HepG2 (cell line): ENCODE measurements around the gene PLEKHA8. TPM values are rescaled to one million over a fixed set of nuclear protein-coding genes. Genes with fewer than 3 reads are reported as not detected.

ENCODE experiments used
- IRX3 ChIP-seq: sonication (generic); formaldehyde crosslinking; IDR thresholded peaks from 2 replicates; pipeline ENCODE4 v1.8.1; 2023; ENCODE audit warnings: mild to moderate bottlenecking, low read depth, missing genetic modification reagents, borderline replicate concordance
- PHF21A ChIP-seq: sonication (generic); formaldehyde crosslinking; IDR thresholded peaks from 2 replicates; pipeline ENCODE4 v1.5.0; 2020; ENCODE audit warnings: mild to moderate bottlenecking, missing genetic modification reagents
- PHF8 ChIP-seq: sonication (generic); formaldehyde crosslinking; IDR thresholded peaks from 2 replicates; pipeline ENCODE4 v1.5.0; 2020; ENCODE audit warnings: missing genetic modification reagents
- PRDM10 ChIP-seq: sonication (generic); formaldehyde crosslinking; IDR thresholded peaks from 2 replicates; pipeline ENCODE4 v1.4.0; 2020; ENCODE audit warnings: low read depth, missing genetic modification reagents
- RXRA ChIP-seq: sonication (generic); formaldehyde crosslinking; IDR thresholded peaks from 2 replicates; pipeline ENCODE4 v1.5.1; 2020; ENCODE audit warnings: missing genetic modification reagents
- SOX13 ChIP-seq, 3 experiments: fragments of 450-650 bp in 1 of 3; sonication (generic) in 1 of 3; formaldehyde crosslinking in 1 of 3; IDR thresholded peaks in 2 of 3; conservative IDR thresholded peaks in 1 of 3; 2 replicates each; pipeline versions ENCODE4 v1.5.0 to v1.6.1; 2016 to 2020; ENCODE audit warnings: antibody characterized with exemption in 1 of 3, mild to moderate bottlenecking in 1 of 3, missing compliant biosample characterization in 1 of 3, missing genetic modification reagents in 1 of 3, moderate library complexity in 1 of 3
- STAG1 ChIP-seq: sonication (generic); formaldehyde crosslinking; IDR thresholded peaks from 2 replicates; pipeline ENCODE4 v1.4.0; 2020; ENCODE audit warnings: missing genetic modification reagents
- STAT5B ChIP-seq: sonication (generic); formaldehyde crosslinking; IDR thresholded peaks from 2 replicates; pipeline ENCODE4 v1.4.0; 2020; ENCODE audit warnings: missing genetic modification reagents
- TBL1XR1 ChIP-seq: fragments of 150-350 bp; IDR thresholded peaks from 2 replicates; pipeline ENCODE4 v1.6.1; 2014; ENCODE audit warnings: borderline replicate concordance, low read length; ENCODE audit not compliant: partially characterized antibody
- ZNF609 ChIP-seq: sonication (generic); formaldehyde crosslinking; IDR thresholded peaks from 2 replicates; pipeline ENCODE4 v1.4.0; 2020; ENCODE audit warnings: mild to moderate bottlenecking, missing genetic modification reagents, borderline replicate concordance
- ZNF614 ChIP-seq: IDR thresholded peaks from 2 replicates; pipeline ENCODE4 v1.6.1; 2018; ENCODE audit warnings: missing biosample characterization, missing genetic modification reagents, inconsistent platforms, borderline replicate concordance
- ZNF772 ChIP-seq: sonication (generic); formaldehyde crosslinking; IDR thresholded peaks from 2 replicates; pipeline ENCODE4 v1.5.0; 2020; ENCODE audit warnings: mild to moderate bottlenecking, missing genetic modification reagents
- ZSCAN20 ChIP-seq: sonication (generic); formaldehyde crosslinking; IDR thresholded peaks from 2 replicates; pipeline ENCODE4 v1.4.0; 2020; ENCODE audit warnings: missing genetic modification reagents, mild to moderate bottlenecking, borderline replicate concordance
- polyA plus RNA-seq, 8 experiments: library from polyadenylated mRNA; depleted of rRNA in 3 of 8; stranded (reverse) in 7 of 8; unstranded in 1 of 8; fragments of >200 nt; fragmentation: Illumina TruSeq in 4 of 8; extraction: Trizol in 4 of 8; gene quantifications; 2 replicates each; pipeline versions ENCODE4 v1.2.1 to v1.2.3, GENCODE V29; 2011 to 2016; ENCODE audit warnings: low read depth in 4 of 8, missing spikeins in 1 of 8, mixed read lengths in 1 of 8; ENCODE audit not compliant: insufficient read depth in 1 of 8
- total RNA-seq, 5 experiments: library from RNA; depleted of rRNA; stranded (reverse); fragments of >200 nt; fragmentation: Illumina TruSeq; extraction: Trizol; gene quantifications; 2 replicates each; pipeline ENCODE4 v1.2.3, GENCODE V29; 2016; ENCODE audit warnings: low read depth in 1 of 5
- TF ChIP-seq, protein P1 (sequence below): sonication (generic); formaldehyde crosslinking; IDR thresholded peaks from 2 replicates; pipeline ENCODE4 v1.4.0; 2020; ENCODE audit warnings: low read depth, mild to moderate bottlenecking, missing genetic modification reagents
- TF ChIP-seq, protein P2 (sequence below): IDR thresholded peaks from 2 replicates; pipeline ENCODE4 v1.6.1; 2016; ENCODE audit warnings: missing compliant biosample characterization, missing genetic modification reagents, borderline replicate concordance
- TF ChIP-seq, protein P3 (sequence below): sonication (generic); formaldehyde crosslinking; IDR thresholded peaks from 2 replicates; pipeline ENCODE4 v1.8.0; 2022; ENCODE audit warnings: mild to moderate bottlenecking, missing genetic modification reagents, moderate library complexity

Gene PLEKHA8
- total and polyA plus RNA-seq, 2 of the 13 experiments (the other 11 are each of a cell fraction or from before 2014, with no cell fraction given), result 12.5 to 26.4 TPM

DNA sequence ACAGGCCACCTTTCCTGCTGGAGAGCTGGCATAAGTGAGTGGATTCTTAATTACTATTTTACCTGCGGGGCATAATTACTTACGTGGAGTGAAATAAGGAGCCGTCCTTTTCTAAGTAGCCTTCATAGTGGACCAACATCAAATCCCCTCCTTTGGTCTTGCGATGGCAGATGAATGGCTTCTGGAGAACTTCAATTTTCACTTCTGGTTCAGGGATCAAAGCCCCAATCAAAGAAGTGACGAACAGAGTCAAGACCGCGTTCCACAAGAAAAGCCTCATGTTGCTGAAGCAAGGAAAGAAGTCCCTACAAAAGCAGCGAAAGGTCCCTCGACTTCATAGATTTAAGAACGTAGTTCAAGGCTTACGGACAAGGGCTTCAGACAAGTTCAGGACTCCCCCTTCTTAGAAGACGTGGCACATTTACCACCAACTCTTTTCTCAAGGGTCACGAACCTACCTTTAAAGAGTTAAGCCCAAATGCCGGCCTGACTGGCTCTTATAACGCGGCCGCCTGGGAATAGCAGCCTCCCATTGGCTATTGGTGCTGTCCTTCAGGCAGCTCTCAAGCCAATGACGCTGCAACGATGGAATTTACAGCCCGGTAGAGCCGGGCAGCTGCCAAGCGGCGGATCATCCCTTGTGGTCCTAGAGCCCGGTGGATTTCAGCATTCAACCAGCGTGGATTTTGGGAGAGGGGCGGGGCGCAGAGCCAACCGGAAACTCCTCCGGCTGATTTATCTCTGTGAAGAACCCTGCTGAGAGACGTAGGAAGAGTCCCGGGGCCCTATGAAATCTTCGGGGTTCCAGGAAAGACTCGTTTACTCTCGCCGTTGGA, 1.8 kb upstream of the PLEKHA8 start, which contains the start of gene FKBP14 (continued):
- TF ChIP-seq PRDM10 (CRISPR knock-in tag) (peak; percentile 69; the same call in 1 of the 2 replicates), ZSCAN20 (no peak), IRX3 (CRISPR knock-in tag) (0 out of 2 replicates have a peak, but pooled peaks have one; percentile 50), ZNF609 (CRISPR knock-in tag) (no peak), STAT5B (CRISPR knock-in tag) (no peak), PHF8 (CRISPR knock-in tag) (peak; percentile 50; the same call in 1 of the 2 replicates), ZNF772 (peak; percentile 61; the same call in 1 of the 2 replicates), STAG1 (CRISPR knock-in tag) (no peak), ZNF614 (CRISPR knock-in tag) (no peak; the same call in 1 of the 2 replicates), RXRA (CRISPR knock-in tag) (peak; percentile 72), SOX13 (IDR thresholded peaks at IDR 0.05) (no peak), SOX13 (CRISPR knock-in tag; conservative IDR thresholded peaks at IDR 0.05 in 1 of 2, IDR thresholded peaks at IDR 0.05 in 1 of 2) (peak in 1 of 2 experiments; percentile 48; a peak in 1 of 4 replicates), PHF21A (CRISPR knock-in tag) (peak; percentile 86), TBL1XR1 (no peak)
- TF ChIP-seq, protein P1, sequence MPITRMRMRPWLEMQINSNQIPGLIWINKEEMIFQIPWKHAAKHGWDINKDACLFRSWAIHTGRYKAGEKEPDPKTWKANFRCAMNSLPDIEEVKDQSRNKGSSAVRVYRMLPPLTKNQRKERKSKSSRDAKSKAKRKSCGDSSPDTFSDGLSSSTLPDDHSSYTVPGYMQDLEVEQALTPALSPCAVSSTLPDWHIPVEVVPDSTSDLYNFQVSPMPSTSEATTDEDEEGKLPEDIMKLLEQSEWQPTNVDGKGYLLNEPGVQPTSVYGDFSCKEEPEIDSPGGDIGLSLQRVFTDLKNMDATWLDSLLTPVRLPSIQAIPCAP (CRISPR knock-in tag), result no peak
- TF ChIP-seq, protein P2, sequence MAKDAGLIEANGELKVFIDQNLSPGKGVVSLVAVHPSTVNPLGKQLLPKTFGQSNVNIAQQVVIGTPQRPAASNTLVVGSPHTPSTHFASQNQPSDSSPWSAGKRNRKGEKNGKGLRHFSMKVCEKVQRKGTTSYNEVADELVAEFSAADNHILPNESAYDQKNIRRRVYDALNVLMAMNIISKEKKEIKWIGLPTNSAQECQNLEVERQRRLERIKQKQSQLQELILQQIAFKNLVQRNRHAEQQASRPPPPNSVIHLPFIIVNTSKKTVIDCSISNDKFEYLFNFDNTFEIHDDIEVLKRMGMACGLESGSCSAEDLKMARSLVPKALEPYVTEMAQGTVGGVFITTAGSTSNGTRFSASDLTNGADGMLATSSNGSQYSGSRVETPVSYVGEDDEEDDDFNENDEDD (CRISPR knock-in tag), result no peak; the same call in 1 of the 2 replicates
- TF ChIP-seq, protein P3, sequence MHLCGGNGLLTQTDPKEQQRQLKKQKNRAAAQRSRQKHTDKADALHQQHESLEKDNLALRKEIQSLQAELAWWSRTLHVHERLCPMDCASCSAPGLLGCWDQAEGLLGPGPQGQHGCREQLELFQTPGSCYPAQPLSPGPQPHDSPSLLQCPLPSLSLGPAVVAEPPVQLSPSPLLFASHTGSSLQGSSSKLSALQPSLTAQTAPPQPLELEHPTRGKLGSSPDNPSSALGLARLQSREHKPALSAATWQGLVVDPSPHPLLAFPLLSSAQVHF (CRISPR knock-in tag), result no peak
